ENCODE results near the gene AKAP14.
"Not testable (repeated sequence)": the region's sequence is repeated elsewhere in the genome, so short reads cannot be mapped to it uniquely, and the experiment has no call there.

The AKAP14 gene

DNA sequence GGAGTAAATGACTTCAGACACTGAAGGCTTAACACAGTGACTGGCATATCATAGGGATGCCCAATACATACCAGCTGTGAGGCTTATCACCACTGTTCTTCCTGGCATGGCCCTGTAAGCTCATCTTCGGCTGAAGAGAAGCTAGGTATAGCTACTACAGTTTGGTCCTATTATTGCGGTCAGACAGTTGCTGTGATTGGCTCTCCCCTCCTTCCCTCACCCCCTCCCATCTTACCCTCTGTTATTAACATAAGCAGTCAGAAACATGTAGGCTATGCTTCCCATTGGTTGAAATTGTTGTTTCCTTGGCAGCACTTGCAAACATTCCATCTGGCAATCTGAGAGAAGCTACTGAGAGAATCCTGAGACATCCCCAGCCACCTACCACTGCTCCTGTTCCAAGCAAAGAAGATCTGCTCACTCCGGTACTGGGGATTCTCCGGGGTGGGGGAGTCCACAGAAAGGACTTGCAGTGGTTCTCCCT is at the start of gene AKAP14:
Gene AKAP14 (plus strand): TSS at position 51 of the 484 bp plus-strand sequence. CDS start 7,331 bp downstream, outside the sequence.
- no peak for DNase-seq

- peak; percentile 93 to 99 for DNase-seq
Observed at GRCh38 chrX:119852382-119853353, 43.0 kb upstream of the AKAP14 start, which contains the start of gene UPF3B. Gene UPF3B (minus strand): TSS chrX:119852963. CDS start chrX:119852928, 35 bp downstream.

DNA sequence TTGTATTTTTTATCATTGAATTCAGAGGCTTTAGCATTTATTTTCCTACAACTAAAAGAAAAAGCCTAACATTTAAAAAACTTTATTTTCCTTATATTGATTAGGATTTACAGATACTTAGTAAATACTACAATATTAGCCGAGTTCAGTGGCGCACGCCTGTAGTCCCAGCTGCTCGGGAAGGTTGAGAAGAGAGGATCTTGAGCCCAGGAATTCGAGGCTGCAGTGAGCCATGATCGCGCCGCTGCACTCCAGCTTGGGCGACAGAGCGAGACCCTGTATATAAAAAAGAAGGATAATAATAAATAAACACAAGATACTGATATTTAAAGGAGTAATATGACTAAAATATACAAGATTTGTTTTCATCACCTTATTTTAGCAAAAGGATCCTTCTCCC is 42.2 kb upstream of the AKAP14 start:
- DNase-seq = no peak

DNA sequence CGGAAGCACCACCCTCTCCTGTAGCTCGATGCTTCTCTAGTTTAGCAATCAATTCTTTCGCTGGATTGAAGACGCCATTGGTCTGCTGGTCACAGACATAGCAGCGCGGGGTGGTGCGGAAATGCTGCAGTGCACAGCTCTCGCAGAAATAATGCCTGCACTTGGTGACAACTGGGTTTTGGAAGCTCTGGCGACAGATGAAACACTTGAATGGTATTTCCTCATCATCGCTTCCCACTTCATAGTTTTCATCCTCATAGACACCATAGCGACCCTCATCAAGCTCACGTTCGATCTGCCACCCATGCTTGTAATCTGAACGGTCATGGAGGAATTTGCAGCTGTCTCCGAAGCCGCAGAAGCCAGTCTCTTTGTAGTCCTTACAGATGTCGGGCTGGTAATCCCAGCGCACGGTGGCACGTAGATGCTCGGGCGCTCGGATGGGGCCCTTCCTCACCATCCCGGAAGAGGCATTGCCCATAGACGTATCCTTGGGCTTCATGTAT is 25.0 kb upstream of the AKAP14 start:
- DNase-seq = peak in 1 of 2 experiments; percentile 43

- peak in 1 of 2 experiments; percentile 52 for DNase-seq
Observed at GRCh38 chrX:119871245-119871598, 24.5 kb upstream of the AKAP14 start.

DNA sequence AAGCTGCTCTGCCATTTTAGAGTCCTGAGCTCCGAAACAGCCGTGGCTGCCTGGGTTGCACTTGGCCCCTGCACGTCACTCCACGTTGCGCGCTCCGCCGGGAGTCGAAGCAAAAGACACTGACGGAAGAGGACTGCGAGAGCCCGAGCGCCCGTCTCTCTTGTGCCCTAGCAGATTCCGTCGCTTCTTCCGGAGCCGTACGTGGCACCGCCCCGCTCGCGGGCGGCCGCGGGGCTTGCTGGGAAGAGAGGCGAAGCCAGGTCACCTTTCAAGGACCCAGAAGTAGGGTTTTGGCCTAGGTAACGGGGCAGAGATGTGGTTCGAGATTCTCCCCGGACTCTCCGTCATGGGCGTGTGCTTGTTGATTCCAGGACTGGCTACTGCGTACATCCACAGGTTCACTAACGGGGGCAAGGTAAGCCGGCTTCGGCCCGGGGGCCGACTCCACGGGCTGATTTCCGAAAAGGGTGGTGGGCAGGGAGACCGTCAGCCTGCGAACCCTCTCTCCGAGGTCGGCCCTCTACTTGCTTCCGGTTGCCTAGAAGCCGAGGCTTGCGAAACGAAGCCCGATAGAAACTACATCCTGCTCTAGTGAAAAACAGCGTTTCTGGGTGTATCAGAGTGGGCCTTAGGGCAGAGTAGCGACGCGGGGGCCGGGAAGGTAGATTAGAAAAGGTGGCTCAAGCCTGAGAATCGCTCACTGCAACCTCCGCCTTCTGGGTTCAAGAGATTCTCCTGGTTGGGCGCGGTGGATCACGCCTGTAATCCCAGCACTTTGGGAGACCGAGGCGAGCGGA is 23.9 kb upstream of the AKAP14 start, which contains the start of the genes NDUFA1 and RNF113A:
Gene NDUFA1 (plus strand): TSS at position 234 of the 797 bp plus-strand sequence. CDS start 80 bp downstream, at position 314.
Gene RNF113A (minus strand): TSS at position 135 of the 797 bp plus-strand sequence. CDS start 120 bp downstream, at position 15.
- DNase-seq = peak; percentile 74 to 88

- DNase-seq = no peak
Observed at GRCh38 chrX:119878740-119879139, 17.0 kb upstream of the AKAP14 start.

- no peak for DNase-seq
Observed at GRCh38 chrX:119880076-119880475, 15.6 kb upstream of the AKAP14 start.

- DNase-seq = peak in 1 of 2 experiments; percentile 4
Observed at GRCh38 chrX:119880552-119881437, 14.9 kb upstream of the AKAP14 start.

DNA sequence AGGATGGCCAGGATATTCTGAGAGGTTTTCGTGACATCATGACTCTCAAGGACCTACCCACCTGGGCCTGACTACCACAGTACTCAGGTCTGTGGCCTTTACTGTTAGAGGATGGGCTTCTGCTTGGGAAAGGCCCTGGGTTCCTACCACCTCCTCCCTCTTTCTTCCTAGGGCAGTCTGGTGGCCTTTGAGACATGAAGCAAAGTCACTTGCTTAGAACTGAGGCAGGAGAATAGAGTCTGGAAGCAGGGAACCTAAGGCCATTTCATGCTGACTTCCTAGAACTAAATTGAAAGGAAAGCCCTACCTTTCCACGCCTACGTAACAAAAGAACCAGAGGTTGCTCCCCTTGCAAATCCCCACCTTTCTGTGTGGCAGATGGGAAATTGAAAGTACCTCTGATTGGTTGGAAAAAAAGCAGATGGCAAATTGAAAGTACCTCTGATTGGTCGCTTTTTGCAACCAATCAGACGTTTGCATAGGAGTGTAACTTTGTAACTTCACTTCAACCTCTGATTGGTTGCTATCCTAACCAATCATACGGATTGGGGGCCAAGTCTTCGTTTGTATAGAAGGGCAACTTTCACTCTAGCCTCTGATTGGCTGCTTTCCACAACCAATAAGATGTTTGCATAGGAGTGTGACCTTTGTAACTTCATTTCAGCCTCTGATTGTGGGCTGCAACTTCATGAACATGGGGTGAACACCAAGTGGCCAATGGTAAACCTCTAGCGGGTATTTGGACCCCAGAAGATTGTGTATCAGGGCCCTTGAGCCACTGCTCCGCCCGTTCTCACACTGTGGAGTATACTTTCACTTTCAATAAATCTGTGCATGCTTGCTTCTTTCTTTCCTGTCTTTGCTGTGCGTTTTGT is 9.9 kb upstream of the AKAP14 start:
- no peak for DNase-seq

DNA sequence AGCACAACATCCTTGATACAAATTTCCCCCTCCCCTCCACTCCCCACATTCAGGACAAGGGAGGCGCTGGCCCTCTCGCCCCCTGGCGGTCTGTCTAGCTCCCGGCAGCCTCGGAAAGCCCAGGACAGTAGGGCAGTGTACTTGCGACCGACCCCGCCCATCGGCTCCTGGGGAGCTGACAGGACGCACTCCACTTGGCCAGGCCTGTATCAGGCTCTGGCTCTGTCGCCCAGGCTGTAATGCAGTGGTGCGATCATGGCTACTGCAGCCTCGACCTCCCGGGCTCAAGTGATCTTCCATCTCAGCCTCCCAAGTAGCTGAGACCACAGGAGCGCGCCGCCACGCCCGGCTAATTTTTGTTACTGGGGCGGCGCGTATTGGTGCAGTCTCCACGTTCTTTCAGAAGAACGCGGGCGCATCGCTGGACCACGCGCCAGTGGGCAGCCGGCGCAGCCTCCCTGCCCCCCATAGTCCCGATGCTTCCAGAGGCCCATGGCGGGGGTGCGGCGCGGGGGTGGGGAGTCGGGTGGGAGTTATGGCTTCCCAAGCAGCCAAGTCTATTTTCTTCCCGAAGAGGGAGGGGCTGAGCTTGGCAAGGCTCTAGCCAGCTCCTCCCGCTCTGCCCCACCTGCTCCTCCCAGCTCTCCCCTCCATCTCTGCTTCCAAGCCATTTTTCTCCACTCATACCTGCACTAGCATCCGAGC is 7.8 kb upstream of the AKAP14 start:
- DNase-seq = peak in 1 of 2 experiments; percentile 13

GRCh38 chrX:119890626-119891025 is 5.1 kb upstream of the AKAP14 start:
- DNase-seq = not testable (repeated sequence)

GRCh38 chrX:119891961-119892692 is 3.6 kb upstream of the AKAP14 start:
- DNase-seq = not testable (repeated sequence)

DNA sequence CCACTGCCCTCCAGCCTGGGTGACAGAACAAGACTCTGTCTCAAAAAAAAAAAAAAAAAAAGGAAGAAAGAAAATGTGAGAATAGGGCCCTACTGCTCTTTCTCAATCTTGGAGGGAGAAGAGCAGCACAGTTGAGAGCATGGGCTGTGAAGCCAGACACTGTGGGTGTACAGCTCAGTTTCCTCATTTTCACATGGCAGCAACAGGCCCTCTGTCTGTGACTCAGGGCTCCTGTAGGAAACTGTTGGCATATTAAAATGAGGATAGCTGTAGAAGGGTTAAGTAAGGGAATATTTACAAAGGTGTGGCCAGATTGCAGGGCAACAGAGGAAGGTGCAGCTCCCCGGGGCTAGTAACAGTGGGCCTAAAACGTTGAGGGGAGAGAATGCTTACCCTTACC is 3.4 kb downstream of the AKAP14 start:
- no peak for DNase-seq

- no peak for DNase-seq
Observed at GRCh38 chrX:119900976-119901375, 5.3 kb downstream of the AKAP14 start.

DNA sequence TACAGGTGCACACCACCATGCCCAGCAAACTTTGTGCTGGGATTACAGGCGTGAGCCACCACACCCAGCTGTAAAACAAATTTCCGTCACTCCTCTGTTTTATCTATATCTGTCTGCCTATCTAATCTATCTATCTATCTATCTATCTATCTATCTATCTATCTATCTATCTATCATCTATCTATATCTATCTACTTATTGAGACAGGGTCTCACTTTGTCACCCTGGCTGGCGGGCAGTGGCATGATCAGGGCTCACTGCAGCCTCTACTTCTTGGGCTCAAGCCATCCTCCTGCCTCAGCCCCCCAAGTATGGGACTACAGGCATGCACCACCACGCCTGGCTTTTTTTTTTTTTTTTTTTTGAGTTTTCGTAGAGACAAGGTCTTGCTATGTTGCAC is 20.6 kb downstream of the AKAP14 start:
- no peak for DNase-seq

GRCh38 chrX:119917877-119918276 is 22.2 kb downstream of the AKAP14 start:
- DNase-seq = no peak

- no peak for DNase-seq
Observed at GRCh38 chrX:119919835-119920585, 24.3 kb downstream of the AKAP14 start.
